HG03469 (cell line): ENCODE data around the gene FRMD6.

Experiments used
- ATAC-seq: cut with Tn5 transposase; IDR thresholded peaks from one replicate; pipeline ENCODE4 v1.9.1; 2021; ENCODE audit warnings: mild to moderate bottlenecking, moderate library complexity, moderate number of reproducible peaks; ENCODE audit not compliant: unreplicated experiment

FRMD6 gene

DNA sequence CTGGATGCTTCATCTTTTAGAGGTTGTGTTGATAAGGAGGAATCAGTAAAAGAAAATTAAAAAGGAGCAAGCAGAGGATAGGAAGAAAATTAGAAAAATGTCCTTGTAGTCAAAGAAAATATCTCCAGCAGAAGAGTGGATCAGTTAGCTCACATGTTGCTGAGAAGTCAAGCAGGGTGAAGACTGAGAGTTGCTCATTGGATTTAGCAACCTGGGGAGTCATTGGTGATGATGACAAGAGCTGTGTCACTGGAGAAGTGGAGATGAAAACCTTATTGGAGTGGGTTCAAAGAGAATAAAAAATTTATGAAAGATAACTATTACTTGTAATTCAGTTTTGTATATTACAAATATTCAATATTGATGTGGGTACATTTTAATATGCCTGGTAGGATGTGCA lies 9.8 kb downstream of the FRMD6 start:
- ATAC-seq: no peak

GRCh38 chr14:51663783-51664326 lies 12.1 kb downstream of the FRMD6 start:
- no peak for ATAC-seq

DNA sequence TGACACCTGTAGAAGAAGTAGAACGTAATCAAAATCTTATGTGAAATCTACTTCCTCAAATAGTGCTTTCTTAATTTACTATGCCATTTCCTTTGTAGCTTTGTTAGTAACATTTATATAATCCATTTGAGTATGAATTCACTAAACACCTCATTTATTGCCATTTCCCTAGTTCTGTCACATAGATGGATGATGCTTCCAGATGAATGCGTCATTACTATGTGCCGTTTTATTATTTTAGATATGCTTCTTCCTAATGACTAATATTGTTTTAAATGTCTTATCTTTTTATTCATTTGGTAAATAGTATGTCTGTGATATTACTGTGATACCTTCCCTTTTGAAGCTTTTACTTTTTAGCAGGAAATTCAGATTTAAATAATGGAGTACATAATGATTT lies 14.4 kb downstream of the FRMD6 start:
- ATAC-seq: no peak

GRCh38 chr14:51666826-51667225 lies 15.1 kb downstream of the FRMD6 start:
- no peak for ATAC-seq

- no peak for ATAC-seq
Measured at GRCh38 chr14:51668870-51669269, 17.2 kb downstream of the FRMD6 start.

DNA sequence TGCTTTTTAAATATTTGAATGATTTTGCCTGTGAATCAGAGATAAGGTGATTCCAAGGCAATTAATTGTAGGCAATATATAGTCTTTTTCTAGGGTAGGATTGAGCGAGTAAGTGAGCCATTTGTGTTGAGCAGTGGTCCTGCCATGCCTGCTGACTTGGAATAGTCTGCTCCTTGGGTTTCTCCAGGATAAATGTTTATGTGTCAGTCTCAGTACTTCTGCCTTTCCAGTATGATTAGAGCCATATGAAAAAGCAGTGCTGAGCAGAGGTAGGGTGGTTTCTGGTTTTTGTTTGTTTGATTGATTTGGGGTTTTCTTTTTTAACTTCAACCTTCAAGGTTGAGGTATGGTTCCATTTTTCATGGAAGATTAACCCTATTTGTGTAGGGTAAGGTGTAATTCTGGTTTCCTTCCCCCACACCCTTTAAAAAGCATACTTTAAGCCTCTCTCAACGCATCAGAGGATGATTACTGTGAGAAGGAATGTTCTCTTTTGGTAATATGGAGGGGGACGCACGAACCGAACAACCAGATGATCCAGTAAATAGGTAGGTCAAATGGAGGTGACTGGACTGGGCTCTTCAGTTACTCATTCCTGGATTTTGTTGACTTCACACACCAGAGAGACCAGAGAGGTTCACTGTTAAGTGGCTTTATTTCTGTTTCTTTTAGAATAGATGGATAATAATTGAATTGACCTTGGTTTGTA lies 22.7 kb downstream of the FRMD6 start:
- ATAC-seq: no peak

DNA sequence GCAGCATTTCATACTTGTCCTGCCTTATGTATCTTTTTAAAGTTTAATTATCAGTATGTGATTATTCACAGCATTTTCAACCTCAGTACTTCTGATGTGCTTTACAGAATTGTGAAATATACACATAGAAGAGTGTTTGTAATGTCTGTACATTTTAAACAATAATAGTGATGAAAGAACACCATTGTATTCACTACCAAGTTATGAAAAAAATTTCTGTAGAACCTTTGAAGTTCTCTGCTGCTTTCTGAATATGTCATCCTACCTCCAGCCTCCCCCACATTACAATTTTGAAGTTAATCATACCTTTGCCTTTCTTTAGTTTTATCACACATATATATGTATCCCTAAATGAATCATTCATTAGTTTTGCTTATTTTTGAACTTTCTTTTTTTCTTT lies 24.8 kb downstream of the FRMD6 start:
- ATAC-seq: no peak

DNA sequence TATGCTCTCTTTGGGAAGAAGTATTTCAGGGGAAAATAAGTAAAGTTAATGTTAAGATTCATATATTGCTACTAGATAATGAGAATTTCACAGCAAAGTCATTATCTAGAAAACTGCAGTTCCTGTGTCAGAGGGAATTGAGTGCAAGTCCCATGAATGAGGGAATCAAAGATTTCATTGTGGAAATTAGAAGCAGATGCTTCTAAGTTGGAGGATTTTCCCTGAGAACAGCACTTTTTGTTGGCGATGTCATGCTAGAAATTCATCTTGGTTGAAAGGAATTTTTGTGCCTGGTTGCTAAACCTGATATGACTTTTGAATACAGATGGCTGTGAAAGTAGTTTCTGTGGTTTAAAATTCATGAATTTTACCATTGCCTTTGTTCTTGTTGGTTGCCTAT lies 25.6 kb downstream of the FRMD6 start:
- no peak for ATAC-seq

- no peak for ATAC-seq
Measured at GRCh38 chr14:51677738-51678137, 26.0 kb downstream of the FRMD6 start.

DNA sequence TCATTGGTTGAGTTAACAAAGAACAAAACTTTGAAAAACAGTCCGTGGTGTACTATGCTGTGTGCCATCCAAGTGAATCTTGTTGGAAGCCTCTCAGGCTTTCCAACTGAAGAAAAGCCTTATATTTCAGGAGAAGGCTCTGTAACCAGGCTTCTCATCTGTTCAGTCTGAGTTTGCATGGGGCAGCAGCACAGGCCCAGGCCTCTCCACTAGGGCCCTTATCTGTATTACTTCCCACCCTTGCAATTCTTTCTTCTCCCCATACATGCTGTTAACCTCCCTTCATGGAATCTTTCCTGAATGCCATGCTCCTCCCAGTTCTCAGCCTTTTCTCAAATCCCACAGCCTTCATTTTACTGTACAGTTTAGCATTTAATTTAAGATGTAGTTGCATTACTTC lies 28.3 kb downstream of the FRMD6 start:
- no peak for ATAC-seq

- no peak for ATAC-seq
Measured at GRCh38 chr14:51681411-51681810, 29.7 kb downstream of the FRMD6 start.

DNA sequence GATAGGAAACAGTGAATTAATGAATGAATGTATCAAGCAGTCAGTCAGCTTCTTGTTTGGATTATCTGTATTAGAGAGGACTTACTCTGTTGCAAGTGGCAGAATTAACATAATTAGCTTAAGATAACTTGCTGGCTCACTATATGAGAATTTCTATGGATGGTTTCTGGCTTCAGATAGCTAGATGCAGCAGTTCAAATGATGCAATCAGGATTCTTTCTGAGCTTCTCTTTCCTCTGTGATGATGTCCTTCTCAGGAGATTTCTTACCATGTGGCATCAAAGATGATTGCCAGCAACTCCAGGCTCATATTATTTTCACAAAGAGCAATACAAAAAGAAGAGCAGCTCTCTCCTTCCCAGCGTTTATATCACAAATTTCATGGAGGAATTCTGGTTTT lies 30.7 kb downstream of the FRMD6 start:
- no peak for ATAC-seq

GRCh38 chr14:51684760-51685159 lies 33.0 kb downstream of the FRMD6 start:
- no peak for ATAC-seq

DNA sequence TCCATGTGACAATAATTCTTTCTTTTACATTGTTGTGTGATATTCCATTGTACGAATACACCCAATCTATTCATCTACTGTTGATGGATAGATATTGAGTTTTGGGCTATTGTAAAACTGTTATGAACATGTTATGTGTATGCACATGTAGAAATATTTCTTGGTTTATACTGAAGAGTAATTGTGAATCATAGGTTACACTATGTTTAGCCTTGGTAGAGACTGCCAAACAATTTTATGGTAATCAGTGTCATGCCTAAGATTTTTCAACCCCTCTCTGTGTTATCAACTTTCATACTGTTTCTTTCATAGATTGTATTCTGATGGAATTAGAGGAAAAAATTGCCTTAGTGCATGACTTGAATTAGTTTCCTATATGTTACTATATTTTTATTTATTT lies 39.5 kb downstream of the FRMD6 start:
- ATAC-seq: no peak

DNA sequence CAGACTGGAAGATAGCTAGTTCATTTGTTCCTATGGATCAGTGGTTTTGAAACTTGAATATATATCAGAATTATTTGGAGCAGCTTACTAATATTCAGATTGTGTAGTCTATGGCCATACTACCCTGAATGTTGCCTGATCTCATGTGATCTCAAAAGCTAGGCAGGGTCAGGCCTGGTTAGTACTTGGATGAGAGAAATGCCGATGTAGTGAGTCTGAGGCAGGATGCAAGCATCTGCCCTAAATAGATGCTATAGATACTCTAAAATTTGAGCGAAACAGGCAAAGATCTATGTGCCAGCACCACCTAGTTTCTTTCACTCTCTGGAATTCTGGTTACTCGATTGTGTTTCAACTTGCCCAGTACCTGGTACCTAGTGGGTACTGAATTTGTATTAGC lies 40.9 kb downstream of the FRMD6 start:
- no peak for ATAC-seq

- no peak for ATAC-seq
Measured at GRCh38 chr14:51697848-51698247, 46.1 kb downstream of the FRMD6 start.

GRCh38 chr14:51701951-51702350 lies 50.2 kb downstream of the FRMD6 start:
- no peak for ATAC-seq

DNA sequence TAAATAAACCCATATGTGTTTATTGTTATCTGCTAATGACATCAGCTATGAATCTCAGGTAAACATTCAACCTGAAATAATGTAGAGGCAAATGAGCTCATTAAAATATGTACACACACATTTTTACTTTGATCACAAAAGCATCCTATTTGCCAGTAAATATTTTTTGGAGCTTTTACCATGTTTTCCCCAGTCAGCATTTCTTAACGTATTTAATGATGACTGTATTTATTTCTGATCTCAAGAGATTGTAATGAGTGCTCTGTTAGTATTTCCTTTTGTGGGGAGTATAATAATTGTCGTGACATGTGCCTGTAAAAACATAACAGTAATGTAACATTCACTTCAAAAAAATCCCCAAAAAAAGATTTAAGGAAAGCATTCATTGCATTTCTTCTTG lies 52.1 kb downstream of the FRMD6 start:
- ATAC-seq: no peak

GRCh38 chr14:51704545-51704944 lies 52.8 kb downstream of the FRMD6 start:
- no peak for ATAC-seq

DNA sequence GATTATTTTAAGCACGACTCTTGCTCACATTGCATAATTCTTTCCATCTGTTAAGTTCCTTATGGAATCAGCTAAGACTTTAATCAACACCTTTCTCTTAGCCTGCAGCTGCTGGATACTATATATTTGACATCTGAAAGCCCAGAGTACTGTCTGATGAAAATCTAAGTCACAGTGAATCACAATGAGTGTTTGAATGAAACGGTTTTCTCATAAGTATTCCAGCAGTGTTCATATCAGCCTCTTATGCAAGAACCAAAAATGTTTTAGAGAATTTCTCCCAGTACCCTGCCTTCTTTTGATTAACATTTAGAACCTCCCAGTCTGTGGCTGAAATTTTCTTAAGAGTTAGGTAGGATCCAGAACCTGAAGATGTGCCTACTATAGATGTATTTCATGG lies 55.6 kb downstream of the FRMD6 start:
- ATAC-seq: no peak

DNA sequence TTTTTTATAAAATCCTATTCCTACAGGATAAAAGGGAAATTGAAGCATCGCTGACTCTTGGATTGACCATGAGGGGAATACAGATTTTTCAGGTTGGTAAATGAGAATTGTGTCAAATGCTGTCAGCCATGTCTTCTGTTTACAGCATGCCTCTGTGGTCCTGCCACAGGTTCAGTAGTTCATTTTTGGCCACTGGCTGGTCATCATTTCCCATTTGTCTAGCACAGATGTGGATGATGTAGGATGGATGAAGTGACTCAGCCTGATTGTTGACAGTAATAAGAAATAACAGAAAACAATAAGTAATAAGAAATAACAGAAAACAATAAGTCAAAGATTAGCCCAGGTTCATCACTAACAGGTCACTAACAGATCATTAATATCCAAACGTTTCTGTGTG lies 59.8 kb downstream of the FRMD6 start:
- no peak for ATAC-seq

DNA sequence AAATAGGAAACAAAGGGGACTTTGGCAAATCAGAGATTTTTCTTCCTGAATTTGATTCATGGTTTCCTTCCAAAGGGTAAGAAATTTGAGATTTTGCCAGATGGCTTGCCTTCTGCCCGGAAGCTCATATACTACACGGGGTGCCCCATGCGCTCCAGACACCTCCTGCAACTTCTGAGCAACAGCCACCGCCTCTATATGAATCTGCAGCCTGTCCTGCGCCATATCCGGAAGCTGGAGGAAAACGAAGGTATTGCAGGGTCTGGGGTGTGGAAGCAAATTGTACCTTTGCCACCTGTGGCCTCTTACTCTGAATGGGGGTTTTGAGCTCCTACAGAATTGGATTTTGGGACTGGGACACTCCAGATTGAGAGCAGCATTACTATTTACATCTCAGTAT lies 63.5 kb downstream of the FRMD6 start:
- ATAC-seq: no peak

- ATAC-seq: no peak
Measured at GRCh38 chr14:51715742-51716141, 64.0 kb downstream of the FRMD6 start.
